ENCODE results near the gene RASA2.
"Not testable (repeated sequence)": the region's sequence is repeated elsewhere in the genome, so short reads cannot be mapped to it uniquely, and the experiment has no call there.

DNA sequence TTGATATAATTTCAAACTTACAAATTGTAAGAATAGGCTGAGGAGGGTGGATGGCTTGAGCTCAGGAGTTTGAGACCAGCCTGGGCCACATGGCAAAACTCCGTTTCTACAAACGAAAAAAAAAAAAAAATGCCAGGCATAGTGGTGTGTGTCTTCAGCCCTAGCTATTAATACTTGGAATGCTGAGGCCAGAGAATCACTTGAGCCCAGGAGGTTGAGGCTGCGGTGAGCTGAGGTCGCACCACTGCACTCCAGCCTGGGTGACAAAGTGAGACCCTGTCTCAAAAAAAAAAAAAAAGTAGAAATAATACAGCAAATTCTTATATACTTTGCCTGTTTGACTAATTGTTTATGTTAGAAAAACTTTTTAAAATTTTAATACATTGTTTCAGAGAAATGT, 10.8 kb downstream of the RASA2 start:
- TF ChIP-seq SP1 (IDR thresholded peaks at IDR 0.05; ENCODE audit: low read depth, low read length); SRF (IDR thresholded peaks at IDR 0.05; ENCODE audit: low read depth in 2 of 2, low read length in 2 of 2); TCF7 (IDR thresholded peaks at IDR 0.05; ENCODE audit: borderline replicate concordance); RCOR1 (conservative IDR thresholded peaks at IDR 0.05; ENCODE audit: low read depth, low read length); JUND (IDR thresholded peaks at IDR 0.05; ENCODE audit: low read depth, low read length): not testable (repeated sequence)
- TF ChIP-seq, protein P1, sequence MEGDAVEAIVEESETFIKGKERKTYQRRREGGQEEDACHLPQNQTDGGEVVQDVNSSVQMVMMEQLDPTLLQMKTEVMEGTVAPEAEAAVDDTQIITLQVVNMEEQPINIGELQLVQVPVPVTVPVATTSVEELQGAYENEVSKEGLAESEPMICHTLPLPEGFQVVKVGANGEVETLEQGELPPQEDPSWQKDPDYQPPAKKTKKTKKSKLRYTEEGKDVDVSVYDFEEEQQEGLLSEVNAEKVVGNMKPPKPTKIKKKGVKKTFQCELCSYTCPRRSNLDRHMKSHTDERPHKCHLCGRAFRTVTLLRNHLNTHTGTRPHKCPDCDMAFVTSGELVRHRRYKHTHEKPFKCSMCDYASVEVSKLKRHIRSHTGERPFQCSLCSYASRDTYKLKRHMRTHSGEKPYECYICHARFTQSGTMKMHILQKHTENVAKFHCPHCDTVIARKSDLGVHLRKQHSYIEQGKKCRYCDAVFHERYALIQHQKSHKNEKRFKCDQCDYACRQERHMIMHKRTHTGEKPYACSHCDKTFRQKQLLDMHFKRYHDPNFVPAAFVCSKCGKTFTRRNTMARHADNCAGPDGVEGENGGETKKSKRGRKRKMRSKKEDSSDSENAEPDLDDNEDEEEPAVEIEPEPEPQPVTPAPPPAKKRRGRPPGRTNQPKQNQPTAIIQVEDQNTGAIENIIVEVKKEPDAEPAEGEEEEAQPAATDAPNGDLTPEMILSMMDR (IDR thresholded peaks at IDR 0.05 in 2 of 3, conservative IDR thresholded peaks at IDR 0.05 in 1 of 3; ENCODE audit: control insufficient read depth in 2 of 3, extremely low read depth in 1 of 3, insufficient read depth in 1 of 3, low read depth in 3 of 3, low read length in 3 of 3), result not testable (repeated sequence)

Measured in GM12878 (cell line).